Measurements from ENCODE around the gene ARSD.

GRCh38 chrX:2913118-2913517 is 16.0 kb downstream of the ARSD start:
- peak; percentile 23; the same call in 1 of the 2 replicates for TF ChIP-seq CTCF (IDR thresholded peaks at IDR 0.05; ENCODE audit: low read length)
- TF ChIP-seq EZH2 (IDR thresholded peaks at IDR 0.05; ENCODE audit: borderline replicate concordance, low read length), result no peak
